Ovary (tissue), 3 donors: ENCODE measurements around the gene HS3ST6.

Experiments
- EP300 ChIP-seq: sonication (generic); formaldehyde crosslinking; IDR thresholded peaks from one replicate; pipeline ENCODE4 v1.6.1; 2017; ENCODE audit warnings: antibody characterized with exemption
- POLR2A ChIP-seq: fragments of 450-650 bp; IDR thresholded peaks from one replicate; pipeline ENCODE4 v1.6.1; 2017; ENCODE audit warnings: antibody characterized with exemption, mild to moderate bottlenecking, moderate library complexity
- TF ChIP-seq, protein P1 (sequence below), 3 donors: fragments of 450-650 bp in 2 of 3; fragments of 200-600 bp in 1 of 3; IDR thresholded peaks; one replicate each; pipeline versions ENCODE4 v1.5.1 to v1.8.0; 2016 to 2022; ENCODE audit warnings: antibody characterized with exemption in 3 of 3, mild to moderate bottlenecking in 1 of 3
- donor health status: DM: no; HTN: no; CAD: no.

DNA sequence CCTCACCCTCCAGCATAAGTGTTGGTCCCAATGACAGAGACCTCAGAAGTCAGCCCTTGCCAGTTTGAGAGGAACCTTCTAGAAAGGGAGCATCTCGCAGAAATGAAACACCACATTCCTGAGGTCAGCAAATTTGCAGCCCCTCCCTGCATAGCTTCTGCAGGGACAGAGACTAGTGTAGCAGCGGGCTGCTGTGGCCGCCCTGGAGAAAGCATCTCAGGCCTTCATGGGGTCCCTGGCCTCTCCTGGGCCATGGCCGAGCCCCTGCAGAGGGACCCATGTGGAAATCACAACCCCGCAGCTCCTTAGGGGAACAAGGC is 11.4 kb downstream of the HS3ST6 start:
- TF ChIP-seq, protein P1, sequence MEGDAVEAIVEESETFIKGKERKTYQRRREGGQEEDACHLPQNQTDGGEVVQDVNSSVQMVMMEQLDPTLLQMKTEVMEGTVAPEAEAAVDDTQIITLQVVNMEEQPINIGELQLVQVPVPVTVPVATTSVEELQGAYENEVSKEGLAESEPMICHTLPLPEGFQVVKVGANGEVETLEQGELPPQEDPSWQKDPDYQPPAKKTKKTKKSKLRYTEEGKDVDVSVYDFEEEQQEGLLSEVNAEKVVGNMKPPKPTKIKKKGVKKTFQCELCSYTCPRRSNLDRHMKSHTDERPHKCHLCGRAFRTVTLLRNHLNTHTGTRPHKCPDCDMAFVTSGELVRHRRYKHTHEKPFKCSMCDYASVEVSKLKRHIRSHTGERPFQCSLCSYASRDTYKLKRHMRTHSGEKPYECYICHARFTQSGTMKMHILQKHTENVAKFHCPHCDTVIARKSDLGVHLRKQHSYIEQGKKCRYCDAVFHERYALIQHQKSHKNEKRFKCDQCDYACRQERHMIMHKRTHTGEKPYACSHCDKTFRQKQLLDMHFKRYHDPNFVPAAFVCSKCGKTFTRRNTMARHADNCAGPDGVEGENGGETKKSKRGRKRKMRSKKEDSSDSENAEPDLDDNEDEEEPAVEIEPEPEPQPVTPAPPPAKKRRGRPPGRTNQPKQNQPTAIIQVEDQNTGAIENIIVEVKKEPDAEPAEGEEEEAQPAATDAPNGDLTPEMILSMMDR (IDR thresholded peaks at IDR 0.05), result no peak
- TF ChIP-seq EP300 (no peak), POLR2A (no peak)
